NCI-H1694 (cell line): ENCODE results near the gene RHBDL2.
"Not testable (repeated sequence)": the region's sequence is repeated elsewhere in the genome, so short reads cannot be mapped to it uniquely, and the experiment has no call there.

ENCODE experiments used
- DNase-seq: peaks from one replicate; lab custom pipeline; 2025; lab: John Stamatoyannopoulos, UW

Gene RHBDL2

GRCh38 chr1:38875811-38876210 lies 65.8 kb downstream of the RHBDL2 start:
- DNase-seq = no peak

GRCh38 chr1:38873027-38873969 lies 68.3 kb downstream of the RHBDL2 start, which contains the start of gene MYCBP:
MYCBP (minus strand) TSS chr1:38873348; CDS start chr1:38873305, 43 bp downstream.
- peak; percentile 83 for DNase-seq

GRCh38 chr1:38872401-38873026 lies 69.1 kb downstream of the RHBDL2 start:
- no peak for DNase-seq

GRCh38 chr1:38870996-38871395 lies 70.6 kb downstream of the RHBDL2 start:
- DNase-seq = no peak

- no peak for DNase-seq
These were observed 74.4 kb downstream of the RHBDL2 start for GRCh38 chr1:38867208-38867607.

- no peak for DNase-seq
These were observed 76.4 kb downstream of the RHBDL2 start for GRCh38 chr1:38865112-38865715.

- no peak for DNase-seq
These were observed 81.2 kb downstream of the RHBDL2 start for GRCh38 chr1:38860454-38860795.

- peak; percentile 90 for DNase-seq
These were observed 81.8 kb downstream of the RHBDL2 start, which contains the start of gene RRAGC for GRCh38 chr1:38859561-38860453. RRAGC (minus strand) TSS chr1:38859772; CDS start chr1:38859646, 126 bp downstream.

- no peak for DNase-seq
These were observed 82.6 kb downstream of the RHBDL2 start for GRCh38 chr1:38858833-38859560.

- no peak for DNase-seq
These were observed 88.8 kb downstream of the RHBDL2 start for GRCh38 chr1:38852780-38853179.

GRCh38 chr1:38848071-38848470 lies 93.6 kb downstream of the RHBDL2 start:
- no peak for DNase-seq

GRCh38 chr1:38846210-38846609 lies 95.4 kb downstream of the RHBDL2 start:
- no peak for DNase-seq

- not testable (repeated sequence) for DNase-seq
These were observed 96.5 kb downstream of the RHBDL2 start for GRCh38 chr1:38845088-38845487.

GRCh38 chr1:38840281-38840680 lies 101.3 kb downstream of the RHBDL2 start:
- no peak for DNase-seq

- no peak for DNase-seq
These were observed 102.3 kb downstream of the RHBDL2 start for GRCh38 chr1:38839363-38839762.

GRCh38 chr1:38836316-38836715 lies 105.3 kb downstream of the RHBDL2 start:
- not testable (repeated sequence) for DNase-seq
